B cell (primary cell): ENCODE results near the gene AKTIP.

Experiments used
- CTCF ChIP-seq: fragments of 200-600 bp; IDR thresholded peaks from one replicate; pipeline ENCODE4 v1.8.0; 2022; ENCODE audit warnings: antibody characterized with exemption, mild to moderate bottlenecking
- EZH2 ChIP-seq: IDR thresholded peaks from 2 replicates; pipeline ENCODE4 v1.6.1; 2012; ENCODE audit warnings: borderline replicate concordance, low read depth, mild to moderate bottlenecking, moderate library complexity, low read length; ENCODE audit not compliant: insufficient read depth, poor library complexity, severe bottlenecking

- TF ChIP-seq CTCF = no peak
- no peak for TF ChIP-seq EZH2
Observed at GRCh38 chr16:53530046-53530445, 27.0 kb upstream of the AKTIP start.
